GM23338 (cell line): Measurements from ENCODE around the gene ACBD4. TPM values are rescaled to one million over a fixed set of nuclear protein-coding genes. Genes with fewer than 3 reads are reported as not detected.

ENCODE experiments used
- ATAC-seq: fragments of 200-7000 bp; cut with Tn5 transposase; 3 replicates; pipeline ENCODE4 v1.9.1; 2020
- DNase-seq: peaks from one replicate; pipeline ENCODE4 v3.0.0-alpha.2; 2015; ENCODE audit warnings: low spot score
- H2AFZ ChIP-seq: fragments of 200-600 bp; sonication (generic); 2 replicates; pipeline ENCODE4 v1.8.0; 2016; ENCODE audit warnings: antibody characterized with exemption, mild to moderate bottlenecking, moderate library complexity
- H3F3A ChIP-seq: fragments of 200-600 bp; sonication (generic); replicated peaks from 2 replicates; pipeline ENCODE4 v1.8.0; 2017; ENCODE audit warnings: antibody characterized with exemption, mixed run types, low read depth
- H3K27ac ChIP-seq: fragments of 200-600 bp; sonication (generic); 2 replicates; pipeline ENCODE4 v1.6.1; 2016; ENCODE audit warnings: low read depth
- H3K27me3 ChIP-seq: fragments of 200-600 bp; sonication (generic); 2 replicates; pipeline ENCODE4 v1.8.0; 2016; ENCODE audit warnings: mild to moderate bottlenecking, mixed run types, moderate library complexity; ENCODE audit not compliant: insufficient read depth
- H3K36me3 ChIP-seq: fragments of 200-600 bp; sonication (generic); 2 replicates; pipeline ENCODE4 v1.8.0; 2016; ENCODE audit warnings: mild to moderate bottlenecking; ENCODE audit not compliant: insufficient read depth
- H3K4me1 ChIP-seq: fragments of 200-600 bp; sonication (generic); 2 replicates; pipeline ENCODE4 v1.8.0; 2016; ENCODE audit warnings: mild to moderate bottlenecking, moderate library complexity; ENCODE audit not compliant: insufficient read depth
- H3K4me2 ChIP-seq: fragments of 200-600 bp; sonication (generic); 2 replicates; pipeline ENCODE4 v1.7.1; 2017; ENCODE audit warnings: mixed run types
- H3K4me3 ChIP-seq: fragments of 200-600 bp; sonication (generic); 2 replicates; pipeline ENCODE4 v1.6.1; 2016; ENCODE audit warnings: mixed run types
- H3K79me2 ChIP-seq: fragments of 200-600 bp; sonication (generic); replicated peaks from 2 replicates; pipeline ENCODE4 v1.8.0; 2017; ENCODE audit warnings: mild to moderate bottlenecking; ENCODE audit not compliant: insufficient read depth
- H3K9me2 ChIP-seq: fragments of 200-600 bp; sonication (generic); 2 replicates; pipeline ENCODE4 v1.8.0; 2017; ENCODE audit not compliant: insufficient read depth
- H4K20me1 ChIP-seq: fragments of 200-600 bp; sonication (generic); replicated peaks from 2 replicates; pipeline ENCODE4 v1.8.0; 2017; ENCODE audit warnings: mild to moderate bottlenecking; ENCODE audit not compliant: insufficient read depth
- H3K27ac Mint-ChIP-seq: 2 replicates; pipeline ENCODE4 v1.8.0; 2020; ENCODE audit warnings: inconsistent platforms, mild to moderate bottlenecking, moderate library complexity, mixed read lengths
- H3K27me3 Mint-ChIP-seq: 3 replicates; pipeline ENCODE4 v1.8.0; 2022; ENCODE audit warnings: low read depth, mild to moderate bottlenecking, moderate library complexity, mixed read lengths, inconsistent platforms; ENCODE audit not compliant: insufficient read depth, poor library complexity
- H3K36me3 Mint-ChIP-seq: 3 replicates; pipeline ENCODE4 v1.8.0; 2021; ENCODE audit warnings: low read depth, mild to moderate bottlenecking, inconsistent platforms, moderate library complexity, mixed read lengths
- H3K4me1 Mint-ChIP-seq: 3 replicates; pipeline ENCODE4 v1.8.0; 2020; ENCODE audit warnings: mild to moderate bottlenecking, inconsistent platforms, mixed read lengths
- H3K4me3 Mint-ChIP-seq: 3 replicates; pipeline ENCODE4 v1.8.0; 2021; ENCODE audit warnings: moderate library complexity, mild to moderate bottlenecking, inconsistent platforms, mixed read lengths
- H3K9me3 Mint-ChIP-seq: 3 replicates; pipeline ENCODE4 v1.8.0; 2020; ENCODE audit warnings: moderate library complexity, mild to moderate bottlenecking, inconsistent platforms, mixed read lengths
- CREB1 ChIP-seq: fragments of 250-450 bp; sonication (Bioruptor Pico); IDR thresholded peaks from 2 replicates; pipeline ENCODE4 v1.5.0; 2020; ENCODE audit warnings: low read depth, mild to moderate bottlenecking, moderate library complexity
- EZH2 ChIP-seq: fragments of 200-600 bp; sonication (generic); IDR thresholded peaks from one replicate; pipeline ENCODE4 v1.8.0; 2017; ENCODE audit warnings: antibody characterized with exemption, mild to moderate bottlenecking, low read depth; ENCODE audit not compliant: unreplicated experiment
- POLR2AphosphoS5 ChIP-seq: IDR thresholded peaks from 2 replicates; pipeline ENCODE4 v1.6.1; 2016; ENCODE audit warnings: antibody characterized with exemption, low read depth
- STAT1 ChIP-seq: IDR thresholded peaks from one replicate; pipeline ENCODE4 v1.6.1; 2016; ENCODE audit warnings: antibody characterized with exemption; ENCODE audit not compliant: unreplicated experiment
- ZNF114 ChIP-seq: fragments of 250-450 bp; sonication (Bioruptor Pico); IDR thresholded peaks from 2 replicates; pipeline ENCODE4 v1.5.0; 2020; ENCODE audit warnings: mild to moderate bottlenecking, moderate library complexity
- ZNF331 ChIP-seq: fragments of 250-450 bp; sonication (Bioruptor Pico); IDR thresholded peaks from 2 replicates; pipeline ENCODE4 v1.5.0; 2020; ENCODE audit warnings: low read depth, mild to moderate bottlenecking, moderate library complexity
- ZNF462 ChIP-seq: fragments of 250-450 bp; sonication (Bioruptor Pico); IDR thresholded peaks from 2 replicates; pipeline ENCODE4 v1.5.0; 2020; ENCODE audit warnings: mild to moderate bottlenecking, moderate library complexity
- polyA plus RNA-seq: library from polyadenylated mRNA; unstranded; fragments of >200 nt; fragmentation: Nextera tagmentation; extraction: Ambion mirVana; gene quantifications from 2 replicates; pipeline ENCODE4 v1.2.1, GENCODE V29; 2016
- total RNA-seq: library from RNA; depleted of rRNA; stranded (reverse); fragments of >200 nt; shearing (Covaris generic); gene quantifications from 2 replicates; pipeline ENCODE4 v1.2.3, GENCODE V29; 2014

ACBD4 gene
- total and polyA plus RNA-seq, 2 experiments from 2014 or later = 4.5 to 6.7 TPM

DNA sequence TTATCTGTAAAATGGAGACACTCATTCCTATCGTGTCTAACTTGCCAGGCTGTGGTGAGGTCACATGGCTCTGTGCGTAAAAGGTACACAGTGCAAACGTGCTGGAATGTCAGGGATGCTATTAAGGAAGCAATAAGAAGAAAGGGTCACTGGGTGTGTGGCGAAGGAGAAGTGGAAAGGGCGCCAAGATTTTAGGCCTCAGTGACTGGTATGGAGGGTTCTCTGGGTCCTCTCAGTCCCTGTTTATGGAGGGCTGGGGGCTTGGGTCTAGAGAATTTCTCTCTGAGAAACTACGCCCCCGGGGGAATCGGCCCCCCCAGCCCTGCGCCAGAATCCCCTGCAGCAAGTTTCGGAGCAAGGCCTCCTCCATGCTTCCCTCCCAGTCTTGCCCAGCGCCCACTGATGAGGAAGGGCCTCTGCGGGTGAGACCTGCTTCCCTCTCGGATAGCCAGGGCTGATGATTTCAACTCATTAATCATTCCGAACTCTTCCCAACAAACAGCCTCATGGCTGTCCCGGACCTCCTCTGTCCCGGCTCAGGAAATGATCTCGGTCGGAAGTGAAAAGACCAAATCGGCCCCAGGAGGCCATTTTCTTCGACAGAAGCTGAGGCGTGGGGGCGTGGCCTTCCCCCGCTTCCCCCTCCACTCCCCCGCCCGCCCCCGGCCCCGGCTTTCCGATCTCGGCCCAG is 11.5 kb downstream of the ACBD4 start:
- peaks cover 11% of the 10 kb centered on the region for H3F3A ChIP-seq
- H3K4me3 ChIP-seq = peak overlapping the region; percentile 62
- peak overlapping the region; percentile 73 for H3K4me2 ChIP-seq
- no peaks in the 10 kb centered on the region for H3K9me2 ChIP-seq
- peak; percentile 87 for DNase-seq
- TF ChIP-seq CREB1 (CRISPR knock-in tag) = no peak
- no peak for TF ChIP-seq POLR2AphosphoS5
- no peak for TF ChIP-seq ZNF114
- no peak for TF ChIP-seq ZNF331
- Mint-ChIP-seq H3K27ac (peak overlapping the region; percentile 100), H3K27me3 (peaks cover 39% of the 10 kb centered on the region), H3K4me1 (peaks cover 43% of the 10 kb centered on the region), H3K9me3 (no peaks in the 10 kb centered on the region), H3K36me3 (peaks cover 12% of the 10 kb centered on the region), H3K4me3 (peak overlapping the region; percentile 100)
- H3K27me3 ChIP-seq = peaks cover 5% of the 10 kb centered on the region; the same call in 1 of the 2 replicates
- peaks cover 15% of the 10 kb centered on the region; the same call in 1 of the 2 replicates for H4K20me1 ChIP-seq
- peaks cover 25% of the 10 kb centered on the region for H3K79me2 ChIP-seq
- H3K36me3 ChIP-seq = no peaks in the 10 kb centered on the region
- peaks cover 35% of the 10 kb centered on the region for H3K4me1 ChIP-seq
- ATAC-seq = no peak; the same call in 2 of the 3 replicates
- H2AFZ ChIP-seq = no peak overlapping the region
- H3K27ac ChIP-seq = peak overlapping the region; percentile 97

DNA sequence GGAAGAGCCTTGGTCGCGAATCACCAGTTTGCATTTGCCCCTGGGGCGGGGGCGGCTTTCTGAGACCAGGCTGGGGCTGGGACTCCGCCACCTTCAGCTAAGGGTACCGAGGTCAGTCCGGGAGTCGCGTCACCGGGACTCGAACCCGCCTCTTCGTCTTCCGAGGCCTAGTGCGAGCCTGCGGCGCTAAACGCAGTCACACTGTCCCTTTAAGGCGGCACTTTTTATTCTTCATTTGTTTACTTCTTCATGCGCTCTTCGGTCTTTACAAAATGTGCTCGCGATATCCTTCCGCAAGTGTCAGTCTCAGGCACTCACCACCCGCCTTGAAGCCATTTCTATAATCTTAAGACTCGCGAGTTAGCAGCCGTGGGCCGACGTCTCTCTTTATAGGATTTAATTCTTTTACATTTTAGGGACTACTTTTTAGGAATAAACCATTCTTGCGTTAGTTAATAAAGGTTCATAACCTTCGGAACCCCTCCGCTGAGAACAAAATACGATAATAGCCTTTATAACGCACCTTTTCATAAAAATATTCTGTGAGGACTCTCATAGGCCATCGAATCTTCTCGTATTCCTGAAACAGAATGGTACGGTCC is 12.2 kb downstream of the ACBD4 start:
- peak; percentile 9 for ATAC-seq
- peak overlapping the region; percentile 100 for H3K4me3 Mint-ChIP-seq
- H3K27me3 Mint-ChIP-seq = peaks cover 39% of the 10 kb centered on the region
- Histone ChIP-seq H3K36me3 (no peaks in the 10 kb centered on the region), H3K27ac (peak overlapping the region; percentile 97), H3K4me3 (peak overlapping the region; percentile 62), H3K79me2 (peaks cover 25% of the 10 kb centered on the region), H3F3A (peaks cover 14% of the 10 kb centered on the region), H3K4me1 (peaks cover 35% of the 10 kb centered on the region), H3K9me2 (no peaks in the 10 kb centered on the region), H4K20me1 (peaks cover 15% of the 10 kb centered on the region; the same call in 1 of the 2 replicates), H3K27me3 (peaks cover 5% of the 10 kb centered on the region; the same call in 1 of the 2 replicates), H2AFZ (no peak overlapping the region), H3K4me2 (peak overlapping the region; percentile 73)
- H3K36me3 Mint-ChIP-seq = peaks cover 12% of the 10 kb centered on the region
- peaks cover 42% of the 10 kb centered on the region for H3K4me1 Mint-ChIP-seq
- peak; percentile 95 for DNase-seq
- TF ChIP-seq EZH2 (no peak), CREB1 (CRISPR knock-in tag) (peak; percentile 41)
- H3K9me3 Mint-ChIP-seq = no peaks in the 10 kb centered on the region
- peak overlapping the region; percentile 100 for H3K27ac Mint-ChIP-seq

GRCh38 chr17:45148183-45149036 is 12.9 kb downstream of the ACBD4 start, which contains the start of gene HEXIM1:
Gene HEXIM1, plus strand, starts transcription at chr17:45148475. Its CDS starts 716 bp downstream, at chr17:45149191.
- peak; percentile 100 for DNase-seq
- H3K4me2 ChIP-seq = peak within 1 kb of the TSS; percentile 95
- peaks cover 12% of the 10 kb centered on the region for H3K36me3 Mint-ChIP-seq
- H3K4me3 ChIP-seq = peak within 1 kb of the TSS; percentile 95
- H3K4me3 Mint-ChIP-seq = peak within 1 kb of the TSS; percentile 100
- peaks cover 15% of the 10 kb centered on the region; the same call in 1 of the 2 replicates for H4K20me1 ChIP-seq
- H3K36me3 ChIP-seq = no peaks in the 10 kb centered on the region
- no peak within 1 kb of the TSS for H2AFZ ChIP-seq
- H3K4me1 Mint-ChIP-seq = peaks cover 35% of the 10 kb centered on the region
- H3K9me2 ChIP-seq = no peaks in the 10 kb centered on the region
- no peaks in the 10 kb centered on the region for H3K9me3 Mint-ChIP-seq
- peaks cover 35% of the 10 kb centered on the region for H3K4me1 ChIP-seq
- peak within 1 kb of the TSS; percentile 100 for H3K27ac Mint-ChIP-seq
- peak within 1 kb of the TSS; percentile 97 for H3K27ac ChIP-seq
- ATAC-seq = peak; percentile 62
- H3K27me3 Mint-ChIP-seq = peaks cover 37% of the 10 kb centered on the region
- peaks cover 14% of the 10 kb centered on the region for H3F3A ChIP-seq
- peaks cover 5% of the 10 kb centered on the region; the same call in 1 of the 2 replicates for H3K27me3 ChIP-seq
- peaks cover 25% of the 10 kb centered on the region for H3K79me2 ChIP-seq
- TF ChIP-seq ZNF462 (CRISPR knock-in tag) (0 out of 2 replicates have a peak, but pooled peaks have one; percentile 44), ZNF114 (peak; percentile 89; the same call in 1 of the 2 replicates), STAT1 (no peak), POLR2AphosphoS5 (peak; percentile 100), CREB1 (CRISPR knock-in tag) (peak; percentile 83)
